Measurements from ENCODE around the gene FTMT. TPM values are rescaled to one million over a fixed set of nuclear protein-coding genes. Genes with fewer than 3 reads are reported as not detected.

The FTMT gene
- total RNA-seq, 4 donors from 2014 or later = not detected

GRCh38 chr5:121862801-121863200 is 11.1 kb downstream of the FTMT start:
- TF ChIP-seq CTCF (IDR thresholded peaks at IDR 0.05) (no peak), POLR2AphosphoS5 (IDR thresholded peaks at IDR 0.05) (no peak), POLR2A (IDR thresholded peaks at IDR 0.05) (no peak), EP300 (IDR thresholded peaks at IDR 0.05) (no peak)
- no peak overlapping the region for H3K27ac ChIP-seq
- H3K4me3 ChIP-seq = no peak overlapping the region
- no peaks in the 10 kb centered on the region for H3K4me1 ChIP-seq
- H3K36me3 ChIP-seq = no peaks in the 10 kb centered on the region
- H3K27me3 ChIP-seq = no peaks in the 10 kb centered on the region
- no peak for DNase-seq (ENCODE audit: low spot score in 2 of 2)
- 45% methylated on average over 3 of the region's 3 CpGs for WGBS
- H3K9me3 ChIP-seq = no peaks in the 10 kb centered on the region

GRCh38 chr5:121863753-121864285 is 12.1 kb downstream of the FTMT start:
- no peak for TF ChIP-seq POLR2AphosphoS5 (IDR thresholded peaks at IDR 0.05)
- TF ChIP-seq POLR2A (IDR thresholded peaks at IDR 0.05) = no peak
- TF ChIP-seq EP300 (IDR thresholded peaks at IDR 0.05) = no peak
- no peak for TF ChIP-seq CTCF (IDR thresholded peaks at IDR 0.05)

GRCh38 chr5:121867403-121867802 is 15.7 kb downstream of the FTMT start:
- TF ChIP-seq POLR2AphosphoS5 (IDR thresholded peaks at IDR 0.05) = no peak
- TF ChIP-seq POLR2A (IDR thresholded peaks at IDR 0.05) = no peak
- TF ChIP-seq CTCF (IDR thresholded peaks at IDR 0.05) = no peak
- no peak for TF ChIP-seq EP300 (IDR thresholded peaks at IDR 0.05)
- 67% methylated on average over 3 of the region's 3 CpGs for WGBS
- Histone ChIP-seq H3K9me3 (no peaks in the 10 kb centered on the region), H3K27ac (no peak overlapping the region), H3K27me3 (no peaks in the 10 kb centered on the region), H3K36me3 (no peaks in the 10 kb centered on the region), H3K4me3 (no peak overlapping the region), H3K4me1 (no peaks in the 10 kb centered on the region)
- DNase-seq (ENCODE audit: low spot score in 2 of 2) = no peak

More at GRCh38 chr5:121863753-121864285, 12.1 kb downstream of the FTMT start:
- no peaks in the 10 kb centered on the region for H3K9me3 ChIP-seq
- no peak overlapping the region for H3K4me3 ChIP-seq
- H3K27ac ChIP-seq = no peak overlapping the region
- H3K36me3 ChIP-seq = no peaks in the 10 kb centered on the region
- H3K4me1 ChIP-seq = no peaks in the 10 kb centered on the region
- 54% methylated on average over 2 of the region's 2 CpGs for WGBS
- H3K27me3 ChIP-seq = no peaks in the 10 kb centered on the region
- DNase-seq (ENCODE audit: low spot score in 2 of 2) = no peak

GRCh38 chr5:121870489-121870888 is 18.8 kb downstream of the FTMT start:
- Histone ChIP-seq H3K36me3 (no peaks in the 10 kb centered on the region), H3K9me3 (no peaks in the 10 kb centered on the region), H3K27ac (no peak overlapping the region), H3K27me3 (no peaks in the 10 kb centered on the region), H3K4me1 (no peaks in the 10 kb centered on the region), H3K4me3 (no peak overlapping the region)
- WGBS = 38% methylated on average over 2 of the region's 2 CpGs
- no peak for TF ChIP-seq POLR2A (IDR thresholded peaks at IDR 0.05)
- TF ChIP-seq POLR2AphosphoS5 (IDR thresholded peaks at IDR 0.05) = no peak
- no peak for TF ChIP-seq CTCF (IDR thresholded peaks at IDR 0.05)
- no peak for TF ChIP-seq EP300 (IDR thresholded peaks at IDR 0.05)
- no peak for DNase-seq (ENCODE audit: low spot score in 2 of 2)

GRCh38 chr5:121872856-121873255 is 21.2 kb downstream of the FTMT start:
- Histone ChIP-seq H3K9me3 (no peaks in the 10 kb centered on the region), H3K27ac (no peak overlapping the region), H3K4me3 (no peak overlapping the region), H3K27me3 (no peaks in the 10 kb centered on the region), H3K36me3 (no peaks in the 10 kb centered on the region), H3K4me1 (no peaks in the 10 kb centered on the region)
- DNase-seq (ENCODE audit: low spot score in 2 of 2) = no peak
- 66% methylated on average over 2 of the region's 2 CpGs for WGBS
- TF ChIP-seq POLR2AphosphoS5 (IDR thresholded peaks at IDR 0.05) = no peak

- Histone ChIP-seq H3K27ac (no peak overlapping the region), H3K27me3 (no peaks in the 10 kb centered on the region), H3K36me3 (no peaks in the 10 kb centered on the region), H3K4me3 (no peak overlapping the region), H3K9me3 (no peaks in the 10 kb centered on the region), H3K4me1 (no peaks in the 10 kb centered on the region)
- TF ChIP-seq POLR2AphosphoS5 (IDR thresholded peaks at IDR 0.05) (no peak), EP300 (IDR thresholded peaks at IDR 0.05) (no peak), POLR2A (IDR thresholded peaks at IDR 0.05) (no peak), CTCF (IDR thresholded peaks at IDR 0.05) (no peak)
- WGBS = 68% methylated on average over 1 of the region's 1 CpG
- DNase-seq (ENCODE audit: low spot score in 2 of 2) = no peak
Measured at GRCh38 chr5:121873409-121873808, 21.7 kb downstream of the FTMT start.
